NCI-H82 (cell line): ENCODE data around the gene CUX1.
A peak's percentile ranks its signal among the peaks of the same experiment; 100 is the strongest.
"Not testable (repeated sequence)": the region's sequence is repeated elsewhere in the genome, so short reads cannot be mapped to it uniquely, and the experiment has no call there.

ENCODE experiments used
- DNase-seq: peaks from one replicate; lab custom pipeline; 2025; lab: John Stamatoyannopoulos, UW

Gene CUX1

DNA sequence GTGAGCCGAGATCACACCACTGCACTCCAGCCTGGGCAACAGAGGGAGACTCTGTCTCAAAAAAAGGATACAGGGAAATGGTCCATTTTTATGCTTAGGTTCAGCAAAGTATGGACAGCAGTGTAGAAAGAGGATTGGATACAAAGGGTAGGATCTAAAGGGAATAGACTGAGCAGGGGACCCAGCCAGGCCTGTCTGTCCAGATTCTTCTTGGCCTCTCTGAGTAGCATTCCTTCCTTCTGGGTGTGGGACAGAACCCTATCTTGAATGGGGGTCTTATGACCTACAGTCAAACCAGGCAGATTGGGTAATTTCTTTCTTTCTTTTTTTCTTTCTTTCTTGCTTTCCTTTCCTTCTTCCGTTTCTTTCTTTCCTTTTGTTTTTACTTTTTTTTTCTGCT, 494.9 kb downstream of the CUX1 start:
- DNase-seq, result no peak

DNA sequence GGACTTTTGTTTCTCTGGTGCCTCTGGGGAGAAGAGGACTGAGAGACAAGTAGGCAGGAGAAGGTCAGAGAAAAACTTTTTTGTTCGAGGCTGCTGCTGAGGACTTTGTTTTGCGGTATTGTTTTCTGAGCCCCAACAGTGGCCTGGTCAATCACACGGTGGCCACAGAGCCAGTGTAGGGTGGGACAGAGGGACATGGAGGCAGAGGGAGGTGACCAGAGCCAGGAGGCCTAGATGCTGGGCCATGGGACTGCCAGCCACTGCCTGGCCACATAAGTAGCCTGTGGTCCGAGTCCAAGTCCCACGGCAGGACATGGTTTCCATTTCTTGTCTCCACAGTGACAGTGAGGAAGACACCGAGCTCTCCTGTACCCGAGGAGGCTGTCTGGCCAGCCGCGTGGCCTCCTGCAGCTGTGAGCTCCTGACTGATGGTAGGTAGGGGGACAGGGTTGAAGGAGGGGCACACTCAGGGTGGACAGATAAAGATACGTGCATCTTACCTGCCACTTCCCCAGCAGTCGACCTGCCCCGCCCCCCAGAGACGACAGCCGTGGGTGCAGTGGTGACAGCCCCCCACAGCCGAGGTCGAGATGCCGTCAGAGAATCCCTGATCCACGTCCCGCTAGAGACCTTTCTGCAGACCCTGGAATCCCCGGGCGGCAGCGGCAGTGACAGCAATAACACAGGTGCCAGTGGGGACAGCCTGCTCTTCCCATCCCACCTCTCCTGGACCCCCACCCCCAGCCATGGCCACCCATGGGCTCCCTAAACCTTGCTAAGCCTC, 496.8 kb downstream of the CUX1 start:
- no peak for DNase-seq

DNA sequence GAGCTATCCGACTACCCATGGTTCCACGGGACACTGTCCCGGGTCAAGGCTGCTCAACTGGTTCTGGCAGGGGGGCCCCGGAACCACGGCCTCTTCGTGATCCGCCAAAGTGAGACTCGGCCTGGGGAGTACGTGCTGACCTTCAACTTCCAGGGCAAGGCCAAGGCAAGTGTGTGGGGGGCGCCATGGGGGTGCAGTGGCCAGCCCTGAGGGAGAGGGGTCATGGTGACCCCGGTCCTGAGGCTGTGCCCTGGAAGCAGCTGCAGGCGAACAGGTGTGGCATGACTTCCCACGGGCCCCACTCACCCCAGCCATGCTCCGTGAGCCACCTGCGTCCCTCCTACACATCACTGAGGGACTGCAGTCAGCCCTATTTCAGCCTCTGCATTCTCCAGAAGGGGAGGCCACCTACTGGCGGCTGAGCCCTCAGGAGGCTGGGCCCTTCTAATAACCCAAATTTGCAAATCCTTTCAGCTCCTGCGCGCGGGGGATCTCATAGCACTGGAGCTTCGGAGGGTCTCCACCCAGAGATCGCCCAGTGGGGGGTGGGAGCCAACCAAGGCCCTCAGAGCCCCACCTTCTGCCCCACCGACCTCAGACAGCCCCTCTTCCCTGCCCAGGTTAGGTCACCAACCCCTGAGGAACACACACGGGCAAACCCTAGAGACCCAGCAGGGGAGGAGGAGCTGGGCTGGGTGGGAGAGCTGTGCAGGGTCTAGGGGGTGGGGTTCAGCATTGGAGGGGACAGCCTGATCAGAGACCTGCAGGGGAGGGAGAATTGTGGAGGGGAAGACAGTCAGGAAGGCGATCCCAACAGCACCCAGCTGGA, 500.0 kb downstream of the CUX1 start:
- DNase-seq, result no peak

DNA sequence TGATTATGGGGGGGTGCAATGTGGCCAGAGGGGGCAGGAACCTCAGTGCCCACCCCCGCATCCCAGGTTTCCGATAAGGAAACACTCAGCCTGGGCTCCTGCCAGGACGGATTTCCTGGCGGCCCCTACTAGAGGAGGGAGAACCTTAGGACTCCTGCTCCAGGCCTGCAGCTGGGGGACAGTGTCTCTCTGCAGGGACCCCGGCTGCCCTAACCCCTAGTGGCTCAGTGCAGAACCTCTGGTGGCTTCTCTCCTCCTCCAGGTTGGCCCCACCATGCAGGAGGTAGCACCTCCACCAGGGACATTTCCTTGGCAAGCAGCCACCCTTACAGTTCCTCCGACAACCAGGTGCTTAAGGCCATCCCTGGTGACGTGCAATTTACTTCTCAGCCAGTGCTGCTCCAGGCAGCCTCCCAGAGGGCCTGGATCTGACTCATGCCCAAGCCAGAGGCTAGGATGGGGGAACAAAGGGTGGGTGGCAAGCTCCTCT, 501.1 kb downstream of the CUX1 start:
- peak; percentile 18 for DNase-seq

DNA sequence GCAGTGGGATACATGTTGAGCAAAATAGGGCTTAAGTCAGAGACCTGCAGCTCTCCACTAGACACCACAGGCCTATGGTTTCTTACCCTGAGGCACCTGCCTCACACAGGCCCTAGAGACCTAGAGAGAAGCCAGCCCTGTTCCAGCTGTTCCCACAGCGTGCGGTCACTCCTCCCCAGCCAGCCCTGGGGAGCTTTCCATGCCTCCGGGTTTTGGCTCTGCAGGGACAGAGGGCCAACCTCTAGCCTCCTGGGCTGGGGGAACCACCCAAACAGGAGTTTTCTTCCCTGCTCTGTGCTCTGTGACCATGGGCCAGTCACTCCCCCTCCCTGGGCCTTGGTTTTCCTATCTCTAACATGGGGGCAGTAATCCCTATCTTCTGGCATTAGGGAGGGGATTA, 502.2 kb downstream of the CUX1 start:
- no peak for DNase-seq

DNA sequence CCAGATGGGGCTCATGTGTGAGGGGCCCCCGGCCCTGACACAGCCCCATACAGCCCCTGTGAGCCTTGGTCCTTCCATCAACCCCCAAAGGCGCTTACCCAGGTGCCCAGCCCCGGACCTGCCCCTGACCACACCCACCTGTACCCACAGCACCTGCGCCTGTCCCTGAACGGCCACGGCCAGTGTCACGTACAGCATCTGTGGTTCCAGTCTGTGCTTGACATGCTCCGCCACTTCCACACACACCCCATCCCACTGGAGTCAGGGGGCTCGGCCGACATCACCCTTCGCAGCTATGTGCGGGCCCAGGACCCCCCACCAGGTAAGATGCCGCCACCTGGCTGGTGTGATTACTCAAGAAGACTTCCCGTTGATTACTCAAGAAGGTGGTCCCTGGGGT, 502.8 kb downstream of the CUX1 start:
- DNase-seq, result no peak

DNA sequence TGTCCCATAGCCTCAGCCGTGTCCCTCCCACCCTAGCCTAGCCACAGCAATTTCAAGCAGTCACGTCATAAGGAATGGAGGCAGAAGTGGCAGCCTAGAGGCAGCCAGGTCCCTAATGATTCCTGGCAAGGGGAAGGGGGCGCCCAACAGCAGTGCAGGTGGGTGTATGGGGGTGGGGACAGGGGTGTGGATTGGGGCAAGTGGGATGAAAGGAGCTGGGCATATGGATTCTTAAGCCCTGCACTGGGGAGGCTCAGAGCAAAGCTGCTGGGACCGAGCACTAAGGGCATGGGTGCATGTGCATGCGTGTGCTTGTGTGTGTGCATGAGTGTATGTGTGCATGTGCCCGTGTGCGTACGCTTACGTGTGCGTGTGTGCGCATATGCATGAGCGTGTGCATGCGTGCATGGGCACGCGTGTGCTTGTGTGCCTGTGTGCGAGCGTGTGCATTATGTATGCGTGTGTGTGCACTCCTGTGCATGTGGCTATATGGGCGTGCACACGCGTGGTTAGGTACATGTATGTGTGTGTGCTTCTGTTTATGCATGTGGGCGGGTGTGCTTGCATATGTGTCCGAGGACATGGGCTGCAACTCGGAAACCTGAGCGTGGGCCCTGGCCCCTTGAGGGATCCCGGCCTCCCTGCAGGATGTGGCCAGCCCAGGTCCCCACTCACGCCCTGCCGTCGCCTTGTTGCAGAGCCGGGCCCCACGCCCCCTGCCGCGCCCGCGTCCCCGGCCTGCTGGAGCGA, 503.4 kb downstream of the CUX1 start:
- no peak for DNase-seq

DNA sequence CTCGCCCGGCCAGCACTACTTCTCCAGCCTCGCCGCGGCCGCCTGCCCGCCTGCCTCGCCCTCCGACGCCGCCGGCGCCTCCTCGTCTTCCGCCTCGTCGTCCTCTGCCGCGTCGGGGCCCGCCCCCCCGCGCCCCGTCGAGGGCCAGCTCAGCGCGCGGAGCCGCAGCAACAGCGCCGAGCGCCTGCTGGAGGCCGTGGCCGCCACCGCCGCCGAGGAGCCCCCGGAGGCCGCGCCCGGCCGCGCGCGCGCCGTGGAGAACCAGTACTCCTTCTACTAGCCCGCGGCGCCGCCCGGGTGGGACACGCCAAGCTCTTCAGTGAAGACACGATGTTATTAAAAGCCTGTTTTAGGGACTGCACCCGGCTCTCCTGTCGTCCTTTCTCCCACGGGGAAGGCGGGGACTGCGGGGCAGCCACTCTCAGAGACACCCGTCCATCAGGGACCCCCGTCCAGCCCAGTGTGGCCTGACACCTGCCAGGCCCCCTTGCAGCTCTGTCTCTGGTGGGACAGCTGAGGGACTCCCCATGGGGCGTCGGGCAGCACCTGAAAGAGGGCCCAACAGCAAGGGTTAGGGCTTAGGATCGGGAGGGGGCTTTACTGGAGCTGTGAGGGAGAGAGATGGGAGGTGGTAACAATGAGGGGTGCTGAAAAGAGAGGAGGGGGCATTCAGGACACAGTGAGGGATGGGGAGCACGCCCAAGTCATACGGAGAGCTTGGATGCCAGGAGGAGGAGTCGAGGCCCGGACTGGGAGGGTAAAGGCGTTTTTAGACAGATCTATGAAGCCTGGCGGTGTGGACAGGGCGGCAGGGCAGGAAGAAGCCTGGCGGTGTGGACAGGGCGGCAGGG, 504.1 kb downstream of the CUX1 start:
- DNase-seq, result no peak

DNA sequence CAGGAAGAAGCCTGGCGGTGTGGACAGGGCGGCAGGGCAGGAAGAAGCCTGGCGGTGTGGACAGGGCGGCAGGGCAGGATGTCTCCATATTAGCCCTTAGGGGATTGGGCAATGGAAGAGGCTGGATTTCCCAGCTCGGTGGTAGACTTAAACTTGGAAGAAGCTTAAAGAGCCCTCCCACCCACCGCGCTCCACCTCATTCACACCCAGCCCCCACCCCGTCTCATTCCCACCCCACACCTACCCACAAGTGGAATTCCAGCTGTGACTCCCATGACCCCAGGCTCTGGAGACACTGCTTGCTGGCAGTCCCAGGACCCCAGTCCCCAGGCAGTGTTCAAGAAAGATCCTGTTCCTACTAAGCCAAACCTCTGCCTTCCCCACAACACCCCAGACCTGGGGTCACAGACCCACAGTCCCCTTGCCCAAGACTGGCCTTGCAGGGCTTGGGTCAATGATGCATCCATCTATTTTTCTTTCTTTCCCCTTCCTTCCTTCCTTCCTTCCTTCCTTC, 504.8 kb downstream of the CUX1 start:
- no peak for DNase-seq

DNA sequence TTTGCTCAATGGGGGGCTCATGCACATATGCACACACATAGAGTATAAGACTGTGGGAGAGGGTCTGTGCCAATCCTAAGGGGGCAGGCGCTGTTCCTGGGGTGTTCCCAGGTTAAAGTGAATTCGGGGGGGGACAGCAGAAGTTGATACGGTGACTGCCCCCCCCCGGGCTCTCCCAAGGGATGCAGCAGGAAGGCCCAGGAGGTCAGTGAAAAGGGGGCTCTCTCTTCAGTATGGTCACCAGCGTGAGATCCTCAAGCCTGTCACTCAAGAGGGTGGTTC, 506.4 kb downstream of the CUX1 start:
- no peak for DNase-seq

DNA sequence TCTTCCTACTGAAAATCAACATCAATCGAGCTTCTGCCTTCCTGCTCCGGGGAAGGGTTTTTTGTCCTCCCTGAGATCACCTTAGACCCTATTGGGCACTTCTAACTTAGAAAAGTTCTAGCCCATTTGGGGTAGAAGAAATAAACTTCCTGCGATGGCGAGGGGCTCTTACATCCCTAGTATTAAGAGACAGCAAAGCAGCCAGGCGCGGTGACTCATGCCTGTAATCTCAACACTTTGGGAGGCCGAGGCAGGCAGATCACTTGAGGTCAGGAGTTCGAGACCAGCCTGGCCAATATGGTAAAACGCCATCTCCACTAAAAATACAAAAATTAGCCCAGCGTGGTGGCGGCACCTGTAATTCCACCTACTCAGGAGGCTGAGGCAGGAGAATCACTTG, 507.7 kb downstream of the CUX1 start:
- not testable (repeated sequence) for DNase-seq

DNA sequence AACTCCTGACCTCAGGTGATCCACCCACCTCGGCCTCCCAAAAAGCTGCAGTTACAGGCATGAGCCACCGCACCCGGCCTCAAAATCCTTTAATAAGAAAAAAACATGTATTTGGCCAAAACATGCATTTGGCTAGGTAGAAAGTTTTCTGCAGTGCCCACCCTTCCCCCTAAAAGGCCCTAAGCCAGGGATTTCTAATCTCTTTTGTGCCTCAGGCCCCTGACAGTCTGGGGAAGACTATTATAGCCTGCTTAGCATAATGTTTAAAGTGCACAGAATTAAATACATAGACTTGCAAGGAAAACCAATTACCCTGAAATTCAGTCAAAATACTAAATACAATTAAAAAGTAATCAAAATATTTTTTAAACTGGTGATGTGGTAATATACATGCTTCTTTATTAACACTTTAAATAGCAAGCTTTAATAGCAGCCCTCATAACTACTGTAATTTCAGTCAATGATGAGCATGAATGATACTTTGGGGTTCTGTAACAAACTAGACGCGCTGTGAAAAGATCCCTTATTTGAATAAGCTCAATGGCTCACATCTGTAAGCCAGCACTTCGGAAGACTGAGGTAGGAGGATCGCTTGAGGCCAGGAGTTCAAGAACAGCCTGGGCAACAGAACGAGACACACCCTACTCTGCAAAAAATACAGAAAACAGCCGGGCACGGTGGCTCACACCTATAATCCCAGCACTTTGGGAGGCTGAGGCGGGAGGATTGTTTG, 508.9 kb downstream of the CUX1 start:
- DNase-seq, result peak; percentile 75

DNA sequence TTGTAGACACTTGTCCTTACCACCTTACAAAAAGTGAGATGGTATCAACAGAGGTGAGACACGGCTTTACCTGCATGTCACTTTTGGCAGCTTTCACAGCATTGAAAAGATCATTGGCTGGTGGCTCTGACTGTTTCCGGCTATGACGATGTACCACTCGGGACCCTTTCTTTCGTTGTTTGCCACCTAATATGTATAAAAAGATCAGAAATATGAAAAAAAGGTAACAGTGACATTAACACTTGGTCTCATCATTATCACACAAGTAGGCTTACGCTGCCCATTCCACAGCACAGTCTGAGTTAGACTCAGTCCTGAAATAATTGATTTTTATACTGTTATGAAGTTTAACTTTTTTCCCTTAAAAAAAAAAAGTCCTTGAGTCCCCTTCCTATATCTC, 509.8 kb downstream of the CUX1 start:
- DNase-seq, result not testable (repeated sequence)

DNA sequence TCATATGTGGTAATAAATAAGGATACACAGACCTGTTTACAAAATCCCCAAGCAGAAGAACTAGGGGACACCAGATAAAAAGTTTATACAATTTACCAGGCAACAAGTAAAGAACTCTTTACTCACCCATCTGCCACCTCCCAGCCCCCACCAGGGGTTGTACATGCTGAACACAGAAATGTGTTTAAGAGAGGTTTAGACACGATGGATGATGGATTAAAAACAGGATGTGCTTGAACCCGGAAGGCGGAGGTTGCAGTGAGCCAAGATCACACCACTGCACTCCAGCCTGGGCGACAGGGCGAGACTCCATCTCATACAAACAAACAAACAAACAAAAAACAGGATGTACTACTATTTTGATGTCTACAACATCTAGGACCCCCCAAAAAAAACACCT, 511.4 kb downstream of the CUX1 start:
- not testable (repeated sequence) for DNase-seq

DNA sequence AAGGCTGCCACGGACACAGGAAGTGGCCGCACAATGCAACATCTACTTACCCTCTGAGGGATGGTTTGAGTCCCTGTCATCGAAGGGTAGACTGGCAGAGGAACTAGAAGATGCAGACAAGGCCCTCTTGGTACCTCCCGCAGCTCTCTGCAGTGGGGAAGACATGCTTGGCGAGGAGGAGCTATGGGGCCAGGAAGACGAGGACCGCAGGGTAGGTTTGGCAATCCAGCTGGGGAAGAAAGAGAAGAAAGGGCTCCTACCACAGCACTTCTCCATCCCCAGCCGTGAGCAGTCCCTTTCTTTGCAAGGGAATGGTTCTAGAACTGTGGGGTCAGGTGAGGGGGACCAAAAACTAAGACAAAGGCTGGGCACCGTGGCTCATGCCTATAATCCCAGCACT, 511.9 kb downstream of the CUX1 start:
- DNase-seq, result not testable (repeated sequence)

DNA sequence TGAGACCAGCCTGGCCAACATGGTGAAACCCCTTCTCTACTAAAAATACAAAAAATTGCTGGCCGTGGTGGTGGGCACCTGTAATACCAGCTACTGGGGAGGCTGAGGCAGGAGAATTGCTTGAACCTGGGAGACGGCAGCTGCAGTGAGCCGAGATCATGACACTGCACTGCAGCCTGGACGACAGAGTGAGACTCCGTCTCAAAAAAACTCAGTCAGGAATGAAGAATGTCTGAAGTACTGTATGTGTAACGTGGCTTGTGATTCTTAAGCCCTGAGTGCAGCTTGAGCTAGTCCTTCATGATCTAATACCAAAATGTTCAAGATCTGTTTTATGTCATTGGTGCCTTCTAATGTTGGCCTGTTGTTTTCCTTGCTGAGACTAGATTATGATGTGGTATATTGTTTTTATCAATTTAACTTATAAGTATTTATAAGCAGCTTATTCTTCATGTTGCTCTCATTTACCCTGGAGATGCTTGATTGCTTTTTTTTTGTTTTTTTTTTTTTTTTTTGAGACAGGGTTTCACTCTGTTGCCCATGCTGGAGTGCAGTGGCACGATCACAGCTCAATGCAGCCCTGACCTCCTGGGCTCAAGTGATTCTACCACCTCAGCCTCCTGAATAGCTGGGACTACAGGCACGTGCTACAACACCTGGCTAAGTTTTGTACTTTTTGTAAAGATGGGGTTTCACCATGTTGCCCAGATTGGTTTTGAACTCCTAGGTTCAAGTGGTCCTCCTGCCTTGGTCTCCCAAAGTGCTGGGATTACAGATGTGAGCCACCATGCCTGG, 513.4 kb downstream of the CUX1 start:
- DNase-seq, result not testable (repeated sequence)
